Myocyte (in vitro differentiated cells): ENCODE results near the gene MDH1B. TPM values are rescaled to one million over a fixed set of nuclear protein-coding genes. Genes with fewer than 3 reads are reported as not detected.

ENCODE experiments used
- DNase-seq: peaks from one replicate; pipeline ENCODE4 v3.0.0-alpha.2; 2012; ENCODE audit warnings: low read depth
- microRNA-seq: library from miRNA; unstranded; fragments of <30 nt; microRNA quantifications from one replicate; pipeline ENCODE4, GENCODE V29; 2016
- total RNA-seq: library from RNA; depleted of rRNA; stranded (reverse); fragments of >200 nt; gene quantifications from 2 replicates; pipeline ENCODE4 v1.2.3, GENCODE V29; 2014

Gene MDH1B
- total RNA-seq, 1 donor from 2014 or later = 0.32 TPM

DNA sequence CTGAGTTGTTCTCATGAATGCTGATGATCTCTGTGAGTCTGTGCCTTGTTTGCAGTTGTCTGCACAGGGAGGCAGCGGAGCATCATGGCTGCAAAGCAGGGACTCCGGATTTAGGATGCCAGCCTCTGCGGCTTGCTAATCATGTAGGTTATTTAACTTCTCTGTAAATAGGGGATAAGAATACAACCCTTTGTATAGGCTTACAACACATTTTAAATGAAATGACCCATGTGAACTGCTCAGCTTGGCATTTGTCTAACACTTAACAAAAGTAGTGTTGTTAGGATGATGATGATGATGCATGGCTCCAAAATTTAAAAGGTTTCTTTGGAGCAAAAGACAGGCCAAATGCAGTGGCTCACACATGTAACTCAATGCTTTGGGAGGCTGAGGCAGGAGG is 66.3 kb downstream of the MDH1B start:
- no peak for DNase-seq

DNA sequence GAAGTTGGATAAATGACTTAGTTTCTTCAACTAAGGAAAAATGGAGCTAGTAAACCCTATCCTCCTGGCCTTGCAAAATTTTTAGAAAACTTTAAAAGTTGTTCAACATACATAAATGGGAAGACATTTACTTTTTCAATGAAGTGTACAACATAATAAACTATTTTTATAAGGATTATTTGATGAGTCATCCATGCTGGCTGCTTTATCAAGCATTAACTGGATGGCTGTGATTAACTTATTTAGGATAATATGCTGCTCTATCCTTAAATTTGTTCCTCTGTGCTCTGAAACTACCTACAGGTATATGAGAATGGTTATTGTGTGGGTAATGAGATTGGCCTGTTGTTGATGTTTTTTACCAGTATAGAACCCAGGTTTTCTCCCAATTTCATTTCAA is 68.2 kb downstream of the MDH1B start:
- DNase-seq = no peak

DNA sequence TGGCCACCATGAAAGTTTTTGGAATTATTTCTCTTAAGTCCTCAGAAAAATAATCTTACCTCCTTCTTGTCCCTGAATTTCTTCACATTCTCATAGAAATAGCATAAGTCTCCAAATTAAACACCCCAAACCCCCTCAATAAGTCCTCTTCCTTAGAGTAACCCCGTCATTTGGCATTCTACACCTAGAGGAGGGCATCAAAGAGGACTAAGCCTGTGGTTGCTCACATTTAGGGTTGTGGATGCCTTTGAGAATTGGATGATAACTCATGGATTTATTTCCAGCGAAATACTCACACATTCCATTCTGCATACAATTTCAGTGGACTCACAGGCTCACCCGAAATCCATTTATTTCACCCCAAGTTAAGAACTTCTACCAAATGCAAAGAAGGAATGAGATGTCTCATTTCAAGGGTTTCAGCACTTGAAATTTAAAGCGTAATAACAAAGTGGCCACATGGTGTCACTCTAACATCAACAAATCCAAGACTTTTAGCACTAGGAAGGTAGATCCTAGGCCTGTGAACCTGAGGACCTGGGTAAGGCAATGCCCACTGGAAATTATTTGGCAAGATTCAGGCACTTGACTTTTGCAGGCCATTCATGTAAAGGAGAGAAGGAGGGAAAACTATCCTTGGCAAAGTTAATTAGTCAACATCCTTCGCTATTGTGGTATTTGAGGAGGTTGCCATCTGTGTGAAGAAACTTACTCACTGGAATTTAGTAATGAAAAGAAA is 71.6 kb downstream of the MDH1B start:
- DNase-seq = peak; percentile 71

DNA sequence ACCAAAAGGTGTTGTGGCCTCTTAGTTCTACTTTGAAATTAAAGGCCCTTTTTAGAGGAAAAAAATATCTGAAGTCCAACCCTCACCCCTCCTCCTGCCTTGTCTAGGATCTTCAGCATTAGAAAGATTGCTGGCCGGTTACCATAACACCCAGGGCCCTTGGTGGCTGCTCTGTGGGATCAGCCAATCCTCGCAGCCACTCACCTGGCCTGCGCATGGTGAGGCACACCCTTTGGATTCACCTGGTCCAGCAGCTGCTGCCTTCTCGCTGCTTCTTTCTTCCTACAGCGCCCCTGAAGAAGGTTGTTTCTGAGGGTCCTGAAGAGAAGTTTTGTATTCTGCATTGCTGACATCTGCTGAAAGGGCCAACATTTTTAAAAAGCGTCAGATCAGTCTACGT is 72.2 kb downstream of the MDH1B start:
- DNase-seq = no peak

DNA sequence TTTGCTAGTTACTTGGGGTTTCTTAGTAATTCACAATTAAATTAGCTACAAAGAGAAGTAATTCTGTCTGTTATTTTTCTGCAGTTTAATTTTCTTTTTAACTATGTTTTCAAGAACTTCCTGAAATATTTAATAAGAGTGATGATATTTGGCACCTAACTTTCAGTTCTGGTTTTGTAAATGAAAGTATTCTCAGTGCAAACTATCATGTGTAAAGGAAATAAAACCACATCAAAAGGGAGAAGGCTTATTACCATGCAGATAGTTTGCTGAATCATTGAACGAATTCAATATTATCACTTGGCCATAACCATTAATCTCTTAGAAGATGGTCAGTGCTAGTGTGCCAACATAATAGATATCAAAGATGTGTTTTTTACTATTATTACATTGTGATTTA is 76.1 kb downstream of the MDH1B start:
- DNase-seq = no peak

DNA sequence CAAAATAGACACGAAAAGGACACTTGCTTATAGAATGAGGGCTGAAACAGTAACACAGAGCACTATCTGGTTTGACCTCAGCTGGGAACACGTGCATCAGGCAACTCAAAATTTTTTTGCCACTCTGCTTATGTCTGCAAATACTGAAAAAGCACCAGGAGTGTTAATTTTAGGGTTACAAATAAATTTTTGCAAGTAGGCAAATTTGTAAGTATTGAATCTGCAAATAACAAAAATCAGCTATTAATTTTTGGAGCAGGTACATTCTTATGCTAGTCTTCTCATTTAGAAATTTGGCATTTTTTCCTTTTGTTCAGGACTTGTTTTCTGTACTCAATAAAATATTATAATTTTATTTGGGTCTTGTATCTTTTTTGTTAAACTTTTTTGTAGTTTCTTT is 76.7 kb downstream of the MDH1B start:
- no peak for DNase-seq

Small RNA genes lying within 50 kb of the gene (microRNA-seq; reads per million reads assigned to microRNA genes)
- not detected for gene MIR3130-1
- not detected for gene MIR3130-2

Other genes with a start within 250 kb of the MDH1B start
- not detected in 2 replicates for gene FAM237A, start 122.8 kb downstream of the MDH1B start, total RNA-seq
- not detected in 2 replicates for gene DYTN, start 46.9 kb downstream of the MDH1B start, total RNA-seq
- 47.9 and 57.2 TPM in 2 replicates for gene FASTKD2, start 278 bp upstream of the MDH1B start, total RNA-seq
- not detected in 2 replicates for gene CPO, start 174.2 kb upstream of the MDH1B start, total RNA-seq